Hematopoietic multipotent progenitor cell treated with erythropoietin and hydrocortisone succinate and interleukin-3 and kit ligand, for 15 days (in vitro differentiated cells): Measurements from ENCODE around the gene CFAP97D1.
"Not testable (repeated sequence)": the region's sequence is repeated elsewhere in the genome, so short reads cannot be mapped to it uniquely, and the experiment has no call there.

Experiments used
- DNase-seq: peaks from one replicate; pipeline ENCODE4 v3.0.0-alpha.2; 2015; ENCODE audit warnings: low spot score

CFAP97D1 gene

GRCh38 chr17:43798024-43798423 lies 17.8 kb downstream of the CFAP97D1 start:
- not testable (repeated sequence) for DNase-seq

- DNase-seq = no peak
Observed at GRCh38 chr17:43799047-43799446, 18.8 kb downstream of the CFAP97D1 start.

GRCh38 chr17:43800736-43801135 lies 20.5 kb downstream of the CFAP97D1 start:
- DNase-seq = no peak

- DNase-seq = no peak
Observed at GRCh38 chr17:43801844-43802243, 21.6 kb downstream of the CFAP97D1 start.

- DNase-seq = no peak
Observed at GRCh38 chr17:43803758-43804157, 23.5 kb downstream of the CFAP97D1 start.

- no peak for DNase-seq
Observed at GRCh38 chr17:43805117-43805516, 24.9 kb downstream of the CFAP97D1 start.

GRCh38 chr17:43808076-43808475 lies 27.8 kb downstream of the CFAP97D1 start:
- no peak for DNase-seq

- DNase-seq = no peak
Observed at GRCh38 chr17:43809121-43809520, 28.9 kb downstream of the CFAP97D1 start.

- no peak for DNase-seq
Observed at GRCh38 chr17:43810226-43810715, 30.0 kb downstream of the CFAP97D1 start.

GRCh38 chr17:43810823-43811222 lies 30.6 kb downstream of the CFAP97D1 start:
- DNase-seq = no peak

- no peak for DNase-seq
Observed at GRCh38 chr17:43812396-43813265, 32.4 kb downstream of the CFAP97D1 start.

- DNase-seq = no peak
Observed at GRCh38 chr17:43813386-43813785, 33.2 kb downstream of the CFAP97D1 start.

- no peak for DNase-seq
Observed at GRCh38 chr17:43814026-43814425, 33.8 kb downstream of the CFAP97D1 start.

GRCh38 chr17:43814714-43815113 lies 34.5 kb downstream of the CFAP97D1 start:
- no peak for DNase-seq

- no peak for DNase-seq
Observed at GRCh38 chr17:43816336-43817320, 36.4 kb downstream of the CFAP97D1 start.

GRCh38 chr17:43817826-43818225 lies 37.6 kb downstream of the CFAP97D1 start:
- DNase-seq = no peak

- DNase-seq = no peak
Observed at GRCh38 chr17:43818966-43819365, 38.7 kb downstream of the CFAP97D1 start.

- no peak for DNase-seq
Observed at GRCh38 chr17:43820759-43821158, 40.5 kb downstream of the CFAP97D1 start.

GRCh38 chr17:43822570-43823190 lies 42.4 kb downstream of the CFAP97D1 start:
- no peak for DNase-seq

GRCh38 chr17:43823350-43824084 lies 43.3 kb downstream of the CFAP97D1 start:
- DNase-seq = no peak

GRCh38 chr17:43825567-43825966 lies 45.3 kb downstream of the CFAP97D1 start:
- no peak for DNase-seq
